Liver (tissue), 9 donors: Measurements from ENCODE around the gene TFF1. TPM values are rescaled to one million over a fixed set of nuclear protein-coding genes. Genes with fewer than 3 reads are reported as not detected.

ENCODE experiments used
- DNase-seq: peaks from one replicate; pipeline ENCODE4 v3.0.0-alpha.2; 2017; ENCODE audit warnings: low spot score
- H3K27ac ChIP-seq, 2 donors: one replicate each; pipeline ENCODE4 v1.7.0; 2013; ENCODE audit warnings: inconsistent platforms in 2 of 2, low read length in 2 of 2, control low read depth in 1 of 2, low read depth in 1 of 2, mild to moderate bottlenecking in 1 of 2
- H3K27me3 ChIP-seq, 4 donors: one replicate each; pipeline versions ENCODE4 v1.6.1 to v1.7.0; 2013; ENCODE audit warnings: low read length in 3 of 4, inconsistent platforms in 1 of 4, mild to moderate bottlenecking in 1 of 4, moderate library complexity in 1 of 4; ENCODE audit not compliant: control insufficient read depth in 4 of 4, insufficient read depth in 4 of 4
- H3K36me3 ChIP-seq, 4 donors: one replicate each; pipeline versions ENCODE4 v1.6.1 to v1.7.0; 2013; ENCODE audit warnings: low read length in 3 of 4, mild to moderate bottlenecking in 3 of 4, low read depth in 1 of 4, moderate library complexity in 1 of 4; ENCODE audit not compliant: control insufficient read depth in 4 of 4, insufficient read depth in 3 of 4
- H3K4me1 ChIP-seq, 4 donors: one replicate each; pipeline versions ENCODE4 v1.6.1 to v1.7.0; 2013; ENCODE audit warnings: low read length in 3 of 4, mild to moderate bottlenecking in 3 of 4, moderate library complexity in 1 of 4; ENCODE audit not compliant: control insufficient read depth in 4 of 4, insufficient read depth in 4 of 4
- H3K4me3 ChIP-seq, 3 donors: one replicate each; pipeline versions ENCODE4 v1.6.1 to v1.7.0; 2013; ENCODE audit warnings: low read length in 3 of 3, control low read depth in 1 of 3, low read depth in 1 of 3, mild to moderate bottlenecking in 1 of 3
- H3K9ac ChIP-seq, 2 donors: one replicate each; pipeline ENCODE4 v1.7.0; 2013; ENCODE audit warnings: low read length in 2 of 2, mild to moderate bottlenecking in 2 of 2, moderate library complexity in 2 of 2, control low read depth in 1 of 2, low read depth in 1 of 2
- H3K9me3 ChIP-seq, 4 donors: one replicate each; pipeline versions ENCODE4 v1.6.1 to v1.7.0; 2013; ENCODE audit warnings: low read length in 3 of 4; ENCODE audit not compliant: control insufficient read depth in 4 of 4
- ATF3 ChIP-seq: IDR thresholded peaks from 2 replicates; pipeline ENCODE4 v1.6.1; 2016; ENCODE audit warnings: antibody characterized with exemption
- CTCF ChIP-seq: fragments of 150-350 bp; IDR thresholded peaks from 2 replicates; pipeline ENCODE4 v1.5.1; 2017; ENCODE audit warnings: improper control_type of control experiment, low read depth, low read length; ENCODE audit not compliant: missing input control
- FOXA1 ChIP-seq: IDR thresholded peaks from 2 replicates; pipeline ENCODE4 v1.6.1; 2016; ENCODE audit warnings: antibody characterized with exemption
- FOXA2 ChIP-seq: IDR thresholded peaks from 2 replicates; pipeline ENCODE4 v1.6.1; 2016; ENCODE audit warnings: antibody characterized with exemption
- GABPA ChIP-seq, 2 donors: IDR thresholded peaks in 1 of 2; conservative IDR thresholded peaks in 1 of 2; 2 replicates each; pipeline ENCODE4 v1.6.1; 2016; ENCODE audit warnings: antibody characterized with exemption in 2 of 2, mild to moderate bottlenecking in 1 of 2, moderate library complexity in 1 of 2
- HNF4A ChIP-seq, 2 donors: conservative IDR thresholded peaks; 2 replicates each; pipeline ENCODE4 v1.6.1; 2016; ENCODE audit warnings: antibody characterized with exemption in 2 of 2, mild to moderate bottlenecking in 2 of 2
- HNF4G ChIP-seq: IDR thresholded peaks from 2 replicates; pipeline ENCODE4 v1.6.1; 2016; ENCODE audit warnings: antibody characterized with exemption
- JUND ChIP-seq, 2 donors: IDR thresholded peaks; 2 replicates each; pipeline ENCODE4 v1.6.1; 2016; ENCODE audit warnings: antibody characterized with exemption in 2 of 2
- RAD21 ChIP-seq, 2 donors: IDR thresholded peaks; 2 replicates each; pipeline ENCODE4 v1.6.1; 2016; ENCODE audit warnings: antibody characterized with exemption in 2 of 2, mild to moderate bottlenecking in 2 of 2
- RXRA ChIP-seq, 2 donors: IDR thresholded peaks; 2 replicates each; pipeline ENCODE4 v1.6.1; 2017 to 2018; ENCODE audit warnings: antibody characterized with exemption in 2 of 2, mild to moderate bottlenecking in 1 of 2
- SP1 ChIP-seq: IDR thresholded peaks from 2 replicates; pipeline ENCODE4 v1.6.1; 2018; ENCODE audit warnings: antibody characterized with exemption, mild to moderate bottlenecking
- TAF1 ChIP-seq: conservative IDR thresholded peaks from 2 replicates; pipeline ENCODE4 v1.6.1; 2016; ENCODE audit warnings: antibody characterized with exemption, mild to moderate bottlenecking
- WGBS: extraction: QIAGEN DNeasy Blood & Tissue Kit; methylation state at CpG from one replicate; pipeline ENCODE4 v1.1.7; 2013; 5-methylcytosine and 5-hydroxymethylcytosine counted together
- polyA plus RNA-seq, 2 donors: library from polyadenylated mRNA; stranded (reverse) in 1 of 2; unstranded in 1 of 2; fragments of 200-250 nt in 1 of 2; fragments of >200 nt in 1 of 2; fragmentation: Nextera tagmentation in 1 of 2; extraction: Ambion mirVana in 1 of 2; gene quantifications; one replicate each; pipeline versions ENCODE4 v1.2.1 to v1.2.3, GENCODE V29; 2013 to 2015
- total RNA-seq, 2 donors: library from RNA; depleted of rRNA; stranded (reverse); fragments of >200 nt; gene quantifications; one replicate each; pipeline ENCODE4 v1.2.3, GENCODE V29; 2014
- TF ChIP-seq, protein P1 (sequence below): IDR thresholded peaks from 2 replicates; pipeline ENCODE4 v1.6.1; 2016; ENCODE audit warnings: antibody characterized with exemption
- TF ChIP-seq, protein P2 (sequence below): IDR thresholded peaks from 2 replicates; pipeline ENCODE4 v1.6.1; 2016; ENCODE audit warnings: antibody characterized with exemption, mild to moderate bottlenecking
- donor health status: healthy.
- donor health status: healthy.
- donor health status: healthy.
- donor health status: healthy.
- donor health status: healthy.

Gene TFF1
- total and polyA plus RNA-seq, 4 donors: not detected

DNA sequence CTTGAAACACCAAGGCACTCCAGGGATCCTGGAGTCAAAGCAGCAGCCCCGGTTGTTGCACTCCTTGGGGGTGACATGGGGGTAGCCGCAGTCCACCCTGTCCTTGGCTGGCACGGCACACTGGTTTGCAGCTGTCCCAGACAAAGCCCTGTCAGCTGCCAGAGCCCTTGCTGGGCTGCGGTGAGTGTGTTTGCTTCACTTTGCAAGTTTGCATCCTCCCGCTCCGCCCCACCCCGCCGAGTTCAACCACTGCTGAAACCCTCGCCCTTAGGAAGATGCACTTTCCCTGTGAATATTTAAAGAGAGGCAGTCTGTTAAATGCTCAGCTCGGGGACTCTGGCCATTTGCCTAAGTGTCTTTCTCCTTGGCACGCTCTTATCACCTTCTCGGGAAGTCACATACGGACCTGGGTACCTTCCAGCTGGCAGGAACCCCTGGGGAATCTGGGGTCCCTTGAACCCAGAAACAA lies 52.8 kb downstream of the TFF1 start:
- H3K27me3 ChIP-seq: peaks cover 0 to 4% (median under 1%) of the 10 kb centered on the region in 4 donors
- no peak overlapping the region for H3K9ac ChIP-seq
- 44% methylated on average over 13 of the region's 13 CpGs for WGBS
- no peak overlapping the region for H3K27ac ChIP-seq
- no peak for TF ChIP-seq HNF4A (conservative IDR thresholded peaks at IDR 0.05)
- no peak for TF ChIP-seq JUND (IDR thresholded peaks at IDR 0.05)
- no peak for TF ChIP-seq HNF4G
- no peak for TF ChIP-seq CTCF
- no peak for TF ChIP-seq SP1
- no peak for TF ChIP-seq FOXA2
- TF ChIP-seq ATF3: no peak
- no peak for TF ChIP-seq FOXA1
- TF ChIP-seq RAD21 (IDR thresholded peaks at IDR 0.05): no peak
- TF ChIP-seq RXRA (IDR thresholded peaks at IDR 0.05): no peak
- TF ChIP-seq TAF1: no peak
- TF ChIP-seq, protein P1, sequence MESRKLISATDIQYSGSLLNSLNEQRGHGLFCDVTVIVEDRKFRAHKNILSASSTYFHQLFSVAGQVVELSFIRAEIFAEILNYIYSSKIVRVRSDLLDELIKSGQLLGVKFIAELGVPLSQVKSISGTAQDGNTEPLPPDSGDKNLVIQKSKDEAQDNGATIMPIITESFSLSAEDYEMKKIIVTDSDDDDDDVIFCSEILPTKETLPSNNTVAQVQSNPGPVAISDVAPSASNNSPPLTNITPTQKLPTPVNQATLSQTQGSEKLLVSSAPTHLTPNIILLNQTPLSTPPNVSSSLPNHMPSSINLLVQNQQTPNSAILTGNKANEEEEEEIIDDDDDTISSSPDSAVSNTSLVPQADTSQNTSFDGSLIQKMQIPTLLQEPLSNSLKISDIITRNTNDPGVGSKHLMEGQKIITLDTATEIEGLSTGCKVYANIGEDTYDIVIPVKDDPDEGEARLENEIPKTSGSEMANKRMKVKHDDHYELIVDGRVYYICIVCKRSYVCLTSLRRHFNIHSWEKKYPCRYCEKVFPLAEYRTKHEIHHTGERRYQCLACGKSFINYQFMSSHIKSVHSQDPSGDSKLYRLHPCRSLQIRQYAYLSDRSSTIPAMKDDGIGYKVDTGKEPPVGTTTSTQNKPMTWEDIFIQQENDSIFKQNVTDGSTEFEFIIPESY: no peak
- TF ChIP-seq GABPA (IDR thresholded peaks at IDR 0.05 in 1 of 2, conservative IDR thresholded peaks at IDR 0.05 in 1 of 2): no peak
- TF ChIP-seq, protein P2, sequence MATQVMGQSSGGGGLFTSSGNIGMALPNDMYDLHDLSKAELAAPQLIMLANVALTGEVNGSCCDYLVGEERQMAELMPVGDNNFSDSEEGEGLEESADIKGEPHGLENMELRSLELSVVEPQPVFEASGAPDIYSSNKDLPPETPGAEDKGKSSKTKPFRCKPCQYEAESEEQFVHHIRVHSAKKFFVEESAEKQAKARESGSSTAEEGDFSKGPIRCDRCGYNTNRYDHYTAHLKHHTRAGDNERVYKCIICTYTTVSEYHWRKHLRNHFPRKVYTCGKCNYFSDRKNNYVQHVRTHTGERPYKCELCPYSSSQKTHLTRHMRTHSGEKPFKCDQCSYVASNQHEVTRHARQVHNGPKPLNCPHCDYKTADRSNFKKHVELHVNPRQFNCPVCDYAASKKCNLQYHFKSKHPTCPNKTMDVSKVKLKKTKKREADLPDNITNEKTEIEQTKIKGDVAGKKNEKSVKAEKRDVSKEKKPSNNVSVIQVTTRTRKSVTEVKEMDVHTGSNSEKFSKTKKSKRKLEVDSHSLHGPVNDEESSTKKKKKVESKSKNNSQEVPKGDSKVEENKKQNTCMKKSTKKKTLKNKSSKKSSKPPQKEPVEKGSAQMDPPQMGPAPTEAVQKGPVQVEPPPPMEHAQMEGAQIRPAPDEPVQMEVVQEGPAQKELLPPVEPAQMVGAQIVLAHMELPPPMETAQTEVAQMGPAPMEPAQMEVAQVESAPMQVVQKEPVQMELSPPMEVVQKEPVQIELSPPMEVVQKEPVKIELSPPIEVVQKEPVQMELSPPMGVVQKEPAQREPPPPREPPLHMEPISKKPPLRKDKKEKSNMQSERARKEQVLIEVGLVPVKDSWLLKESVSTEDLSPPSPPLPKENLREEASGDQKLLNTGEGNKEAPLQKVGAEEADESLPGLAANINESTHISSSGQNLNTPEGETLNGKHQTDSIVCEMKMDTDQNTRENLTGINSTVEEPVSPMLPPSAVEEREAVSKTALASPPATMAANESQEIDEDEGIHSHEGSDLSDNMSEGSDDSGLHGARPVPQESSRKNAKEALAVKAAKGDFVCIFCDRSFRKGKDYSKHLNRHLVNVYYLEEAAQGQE: no peak
- no peaks in the 10 kb centered on the region for H3K9me3 ChIP-seq
- H3K4me1 ChIP-seq: peaks cover 0 to 2% (median 0%) of the 10 kb centered on the region in 4 donors
- DNase-seq: no peak
- no peak overlapping the region for H3K4me3 ChIP-seq
- H3K36me3 ChIP-seq: no peaks in the 10 kb centered on the region

GRCh38 chr21:42312626-42313104 lies 53.7 kb downstream of the TFF1 start:
- no peak overlapping the region for H3K27ac ChIP-seq

More at GRCh38 chr21:42312626-42313104, 53.7 kb downstream of the TFF1 start:
- no peaks in the 10 kb centered on the region for H3K36me3 ChIP-seq
- WGBS: 77% methylated on average over 16 of the region's 16 CpGs
- H3K9ac ChIP-seq: no peak overlapping the region
- TF ChIP-seq JUND (IDR thresholded peaks at IDR 0.05) (no peak), GABPA (IDR thresholded peaks at IDR 0.05 in 1 of 2, conservative IDR thresholded peaks at IDR 0.05 in 1 of 2) (no peak)
- H3K4me3 ChIP-seq: no peak overlapping the region
- H3K27me3 ChIP-seq: peaks cover 0 to 4% (median 3%) of the 10 kb centered on the region in 4 donors
- H3K4me1 ChIP-seq: peaks cover 0 to 2% (median 0%) of the 10 kb centered on the region in 4 donors
- H3K9me3 ChIP-seq: no peaks in the 10 kb centered on the region
- DNase-seq: no peak

Other genes starting within 250 kb of the TFF1 start
- gene ABCG1, start 147.4 kb downstream of the TFF1 start, total RNA-seq: 1 to 10 TPM; 7.1 to 9.7 TPM
- gene ABCG1, start 147.4 kb downstream of the TFF1 start, polyA plus RNA-seq: 1 to 10 TPM; 1.6 to 3.5 TPM
- gene TFF3, start 51.1 kb downstream of the TFF1 start, total RNA-seq: under 1 TPM; 0.09 to 0.50 TPM
- 1 to 10 TPM; 2.5 to 4.1 TPM for gene TFF3, start 51.1 kb downstream of the TFF1 start, polyA plus RNA-seq
- not detected for gene TFF2, start 15.5 kb downstream of the TFF1 start, total RNA-seq
- 1 to 10 TPM in 1 of 2 donors, not detected in 1; 1.0 TPM for gene TFF2, start 15.5 kb downstream of the TFF1 start, polyA plus RNA-seq
- gene TMPRSS3, start 29.5 kb upstream of the TFF1 start, total RNA-seq: under 1 TPM in 1 of 2 donors, not detected in 1; 0.50 TPM
- gene TMPRSS3, start 29.5 kb upstream of the TFF1 start, polyA plus RNA-seq: under 1 TPM in 1 of 2 donors, not detected in 1; 0.25 TPM
- gene UBASH3A, start 37.4 kb upstream of the TFF1 start, total RNA-seq: under 1 TPM; 0.65 to 0.75 TPM
- under 1 TPM; 0.10 to 0.24 TPM for gene UBASH3A, start 37.4 kb upstream of the TFF1 start, polyA plus RNA-seq
- gene RSPH1, start 129.7 kb upstream of the TFF1 start, total RNA-seq: under 1 TPM; 0.09 to 0.17 TPM
- gene RSPH1, start 129.7 kb upstream of the TFF1 start, polyA plus RNA-seq: under 1 TPM in 1 of 2 donors, not detected in 1; 0.16 TPM
- gene SLC37A1, start 147.3 kb upstream of the TFF1 start, total RNA-seq: 1 to 10 TPM; 6.1 to 7.2 TPM
- gene SLC37A1, start 147.3 kb upstream of the TFF1 start, polyA plus RNA-seq: 1 to 10 TPM; 2.0 to 2.4 TPM